ENCODE data around the gene TMEM132E. TPM values are rescaled to one million over a fixed set of nuclear protein-coding genes. Genes with fewer than 3 reads are reported as not detected.

The TMEM132E gene
- total RNA-seq, 1 donor from 2014 or later = not detected

GRCh38 chr17:34556931-34557330 lies 22.5 kb upstream of the TMEM132E start:
- H3K27ac Mint-ChIP-seq = no peak overlapping the region
- no peaks in the 10 kb centered on the region for H3K9me3 Mint-ChIP-seq
- peaks cover 5% of the 10 kb centered on the region for H3K27me3 Mint-ChIP-seq (ENCODE audit: insufficient read depth)
- intact Hi-C loops (cut with micrococcal nuclease) = no loop called here
- H3K4me1 Mint-ChIP-seq (ENCODE audit: low read depth) = no peaks in the 10 kb centered on the region
- no peak for DNase-seq (ENCODE audit: low spot score)
- no peaks in the 10 kb centered on the region for H3K36me3 Mint-ChIP-seq (ENCODE audit: low read depth)
- H3K4me3 Mint-ChIP-seq = no peak overlapping the region

DNA sequence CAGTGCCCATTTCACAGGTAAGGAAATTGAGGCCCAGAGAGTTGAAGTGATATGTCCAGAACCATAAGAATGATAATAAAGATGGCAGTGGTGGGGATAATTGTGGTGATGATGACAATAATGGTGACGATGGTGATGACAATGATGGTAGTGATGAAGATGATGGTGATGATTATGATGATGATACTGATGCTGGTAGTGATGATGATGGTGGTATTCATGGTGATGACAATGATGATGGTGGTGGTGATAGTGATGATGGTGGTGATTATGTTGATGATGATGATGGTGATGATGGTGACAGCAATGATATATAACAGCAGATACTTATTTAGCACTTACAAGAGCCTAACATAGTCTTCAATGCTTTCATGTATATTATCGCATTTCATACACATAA lies 18.1 kb upstream of the TMEM132E start:
- Mint-ChIP-seq H3K4me1 (ENCODE audit: low read depth) (no peaks in the 10 kb centered on the region), H3K9me3 (no peaks in the 10 kb centered on the region), H3K36me3 (ENCODE audit: low read depth) (no peaks in the 10 kb centered on the region), H3K27me3 (ENCODE audit: insufficient read depth) (peaks cover 6% of the 10 kb centered on the region), H3K4me3 (no peak overlapping the region), H3K27ac (no peak overlapping the region)
- intact Hi-C loops (cut with micrococcal nuclease) = no loop called here
- no peak for DNase-seq (ENCODE audit: low spot score)

DNA sequence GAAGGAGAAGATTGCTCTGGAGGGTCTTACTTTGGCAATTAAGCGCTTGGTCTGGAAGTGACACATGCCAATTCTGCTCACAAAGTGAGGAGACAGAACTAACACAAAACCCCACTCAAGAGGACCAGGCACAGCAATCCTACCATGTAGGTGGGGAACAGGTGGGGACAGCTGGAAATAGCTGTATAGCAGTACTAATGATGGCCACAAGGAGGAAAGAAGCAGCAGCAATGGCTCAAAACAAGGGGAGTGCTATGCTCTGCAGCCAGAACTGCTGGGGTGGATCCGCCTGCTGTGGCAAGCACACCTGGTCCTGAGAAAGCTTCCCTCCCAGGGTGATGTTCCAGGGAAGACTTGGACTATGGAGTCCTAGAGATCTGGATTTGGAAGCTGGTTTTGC lies 17.0 kb upstream of the TMEM132E start:
- H3K27ac Mint-ChIP-seq = no peak overlapping the region

GRCh38 chr17:34565713-34566112 lies 13.7 kb upstream of the TMEM132E start:
- Mint-ChIP-seq H3K36me3 (ENCODE audit: low read depth) (no peaks in the 10 kb centered on the region), H3K27me3 (ENCODE audit: insufficient read depth) (peaks cover 12% of the 10 kb centered on the region), H3K27ac (no peak overlapping the region), H3K4me3 (no peak overlapping the region), H3K4me1 (ENCODE audit: low read depth) (no peaks in the 10 kb centered on the region), H3K9me3 (no peaks in the 10 kb centered on the region)
- intact Hi-C loops (cut with micrococcal nuclease) = no loop called here
- no peak for DNase-seq (ENCODE audit: low spot score)

More for the DNA sequence above, 17.0 kb upstream of the TMEM132E start:
- intact Hi-C loops (cut with micrococcal nuclease) = no loop called here
- Mint-ChIP-seq H3K4me1 (ENCODE audit: low read depth) (no peaks in the 10 kb centered on the region), H3K27me3 (ENCODE audit: insufficient read depth) (peaks cover 6% of the 10 kb centered on the region), H3K9me3 (no peaks in the 10 kb centered on the region), H3K4me3 (no peak overlapping the region), H3K36me3 (ENCODE audit: low read depth) (no peaks in the 10 kb centered on the region)
- DNase-seq (ENCODE audit: low spot score) = no peak

DNA sequence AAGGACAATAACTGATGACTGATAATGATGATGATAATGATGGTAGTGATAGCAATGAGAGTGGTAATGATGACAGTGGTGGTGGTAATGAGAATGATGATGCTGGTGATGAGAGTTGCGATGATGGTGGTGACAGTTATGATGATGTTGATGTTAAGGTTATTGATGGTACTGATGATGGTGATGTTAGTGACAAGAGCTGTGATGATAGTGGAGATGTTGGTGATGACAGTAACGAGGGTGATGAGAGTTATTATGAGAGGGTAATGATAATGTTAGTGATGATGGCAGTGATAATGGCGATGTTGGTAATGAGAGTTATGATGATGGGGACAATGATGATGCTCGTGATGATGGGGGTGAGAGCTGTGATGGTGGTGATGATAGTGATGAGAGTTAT lies 13.2 kb upstream of the TMEM132E start:
- Mint-ChIP-seq H3K27me3 (ENCODE audit: insufficient read depth) (peaks cover 15% of the 10 kb centered on the region), H3K4me3 (no peak overlapping the region), H3K27ac (no peak overlapping the region), H3K36me3 (ENCODE audit: low read depth) (no peaks in the 10 kb centered on the region), H3K4me1 (ENCODE audit: low read depth) (no peaks in the 10 kb centered on the region), H3K9me3 (no peaks in the 10 kb centered on the region)
- intact Hi-C loops (cut with micrococcal nuclease) = no loop called here
- DNase-seq (ENCODE audit: low spot score) = no peak

DNA sequence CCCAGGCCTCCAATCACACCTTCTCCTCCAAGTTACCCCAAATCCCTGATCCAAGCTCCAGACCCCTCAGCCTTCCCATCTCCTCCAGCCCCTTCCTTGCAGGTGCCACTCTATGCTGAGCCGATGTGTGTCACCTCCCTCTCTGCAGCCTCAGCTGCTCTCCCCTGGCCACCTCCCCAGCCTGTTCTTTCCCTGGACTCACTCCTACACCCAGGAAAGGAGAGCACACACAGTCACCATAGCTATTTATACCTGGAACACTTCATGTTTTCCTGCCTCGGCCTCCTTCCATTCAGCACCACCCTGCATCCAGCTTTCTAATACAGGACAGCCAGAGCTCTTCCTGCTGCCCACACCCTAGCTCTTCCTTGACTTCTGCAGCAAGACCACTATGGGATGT lies 12.5 kb upstream of the TMEM132E start:
- Mint-ChIP-seq H3K9me3 (no peaks in the 10 kb centered on the region), H3K27me3 (ENCODE audit: insufficient read depth) (peaks cover 17% of the 10 kb centered on the region), H3K27ac (no peak overlapping the region), H3K36me3 (ENCODE audit: low read depth) (no peaks in the 10 kb centered on the region), H3K4me1 (ENCODE audit: low read depth) (no peaks in the 10 kb centered on the region), H3K4me3 (no peak overlapping the region)
- intact Hi-C loops (cut with micrococcal nuclease) = no loop called here
- no peak for DNase-seq (ENCODE audit: low spot score)

- Mint-ChIP-seq H3K36me3 (ENCODE audit: low read depth) (no peaks in the 10 kb centered on the region), H3K27me3 (ENCODE audit: insufficient read depth) (peaks cover 23% of the 10 kb centered on the region), H3K9me3 (no peaks in the 10 kb centered on the region), H3K4me3 (no peak overlapping the region), H3K27ac (no peak overlapping the region), H3K4me1 (ENCODE audit: low read depth) (no peaks in the 10 kb centered on the region)
- intact Hi-C loops (cut with micrococcal nuclease) = no loop called here
- DNase-seq (ENCODE audit: low spot score) = no peak
Observed at GRCh38 chr17:34567691-34568465, 11.5 kb upstream of the TMEM132E start.

DNA sequence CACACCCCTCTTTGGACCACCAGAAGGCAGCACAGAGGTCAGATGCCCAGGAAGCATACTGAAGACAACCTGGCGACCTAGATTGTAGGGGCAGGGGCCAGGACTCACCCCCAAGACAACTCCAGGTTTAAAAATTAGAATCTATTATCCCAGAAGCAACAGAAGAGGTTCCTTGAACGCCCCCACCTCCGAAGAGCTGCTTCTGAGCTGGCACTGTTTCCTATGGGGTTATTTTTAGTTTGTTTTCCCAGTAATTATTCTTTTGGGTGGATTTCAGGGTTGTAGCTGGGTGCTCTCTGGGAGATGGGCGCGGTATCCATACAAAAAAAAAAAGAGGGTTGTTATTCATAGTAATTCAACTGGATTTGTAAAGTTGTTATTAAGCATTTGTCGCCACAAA lies 10.4 kb upstream of the TMEM132E start:
- Mint-ChIP-seq H3K27me3 (ENCODE audit: insufficient read depth) (peaks cover 24% of the 10 kb centered on the region), H3K4me3 (no peak overlapping the region), H3K9me3 (no peaks in the 10 kb centered on the region), H3K27ac (no peak overlapping the region), H3K36me3 (ENCODE audit: low read depth) (no peaks in the 10 kb centered on the region), H3K4me1 (ENCODE audit: low read depth) (no peaks in the 10 kb centered on the region)
- intact Hi-C loops (cut with micrococcal nuclease) = no loop called here
- DNase-seq (ENCODE audit: low spot score) = no peak

- intact Hi-C loops (cut with micrococcal nuclease) = no loop called here
- H3K4me3 Mint-ChIP-seq = no peak overlapping the region
- H3K27ac Mint-ChIP-seq = no peak overlapping the region
- peaks cover 25% of the 10 kb centered on the region for H3K27me3 Mint-ChIP-seq (ENCODE audit: insufficient read depth)
- H3K4me1 Mint-ChIP-seq (ENCODE audit: low read depth) = no peaks in the 10 kb centered on the region
- DNase-seq (ENCODE audit: low spot score) = no peak
- H3K36me3 Mint-ChIP-seq (ENCODE audit: low read depth) = no peaks in the 10 kb centered on the region
- H3K9me3 Mint-ChIP-seq = no peaks in the 10 kb centered on the region
Observed at GRCh38 chr17:34569591-34569990, 9.8 kb upstream of the TMEM132E start.

DNA sequence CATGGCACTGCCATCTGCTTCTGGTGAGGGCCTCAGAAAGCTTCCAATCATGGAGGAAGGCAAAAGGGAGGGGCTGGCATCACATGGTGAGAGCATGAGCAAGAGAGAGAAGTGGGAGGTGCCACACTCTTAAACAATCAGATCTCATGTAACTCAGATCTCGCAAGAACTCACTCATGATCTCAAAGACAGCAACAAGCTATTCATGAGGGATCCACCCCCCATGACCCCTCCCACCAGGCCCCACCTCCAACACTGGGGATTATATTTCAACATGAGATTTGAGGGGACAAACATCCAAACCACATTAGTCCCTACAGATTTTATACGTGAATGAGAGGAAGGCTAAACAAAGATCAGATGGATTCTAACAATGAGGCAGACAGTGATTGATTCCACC lies 8.9 kb upstream of the TMEM132E start:
- Mint-ChIP-seq H3K4me3 (no peak overlapping the region), H3K36me3 (ENCODE audit: low read depth) (no peaks in the 10 kb centered on the region)
- intact Hi-C loops (cut with micrococcal nuclease) = no loop called here

GRCh38 chr17:34571428-34572130 lies 7.8 kb upstream of the TMEM132E start:
- intact Hi-C loops (cut with micrococcal nuclease) = no loop called here

More for the DNA sequence above, 8.9 kb upstream of the TMEM132E start:
- peaks cover 31% of the 10 kb centered on the region for H3K27me3 Mint-ChIP-seq (ENCODE audit: insufficient read depth)
- no peaks in the 10 kb centered on the region for H3K4me1 Mint-ChIP-seq (ENCODE audit: low read depth)
- no peak overlapping the region for H3K27ac Mint-ChIP-seq
- H3K9me3 Mint-ChIP-seq = no peaks in the 10 kb centered on the region
- DNase-seq (ENCODE audit: low spot score) = no peak

DNA sequence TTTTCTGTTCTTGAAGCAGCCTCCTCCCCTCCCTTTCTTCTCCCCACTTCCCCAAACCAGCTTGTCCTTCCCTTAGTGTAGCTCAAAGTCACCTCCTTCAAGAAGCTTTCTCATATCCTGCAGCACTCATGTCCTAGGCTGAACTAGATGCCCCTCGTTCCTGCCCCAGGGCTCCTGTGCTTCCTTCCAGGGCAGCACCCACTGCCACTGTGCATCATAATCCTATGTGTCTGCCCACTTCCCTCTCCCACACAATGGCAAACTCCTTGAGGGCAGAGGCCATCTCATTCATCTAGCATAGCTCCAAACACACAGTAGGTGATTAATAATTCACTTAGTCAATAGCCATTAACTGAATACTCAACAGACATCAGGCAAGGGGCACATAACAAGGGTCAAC lies 6.9 kb upstream of the TMEM132E start:
- intact Hi-C loops (cut with micrococcal nuclease) = no loop called here
- H3K27me3 Mint-ChIP-seq (ENCODE audit: insufficient read depth) = peaks cover 48% of the 10 kb centered on the region

More at GRCh38 chr17:34571428-34572130, 7.8 kb upstream of the TMEM132E start:
- no peak for DNase-seq (ENCODE audit: low spot score)
- H3K27ac Mint-ChIP-seq = no peak overlapping the region
- no peaks in the 10 kb centered on the region for H3K36me3 Mint-ChIP-seq (ENCODE audit: low read depth)
- no peak overlapping the region for H3K4me3 Mint-ChIP-seq
- no peaks in the 10 kb centered on the region for H3K9me3 Mint-ChIP-seq
- peaks cover 39% of the 10 kb centered on the region for H3K27me3 Mint-ChIP-seq (ENCODE audit: insufficient read depth)
- H3K4me1 Mint-ChIP-seq (ENCODE audit: low read depth) = no peaks in the 10 kb centered on the region

DNA sequence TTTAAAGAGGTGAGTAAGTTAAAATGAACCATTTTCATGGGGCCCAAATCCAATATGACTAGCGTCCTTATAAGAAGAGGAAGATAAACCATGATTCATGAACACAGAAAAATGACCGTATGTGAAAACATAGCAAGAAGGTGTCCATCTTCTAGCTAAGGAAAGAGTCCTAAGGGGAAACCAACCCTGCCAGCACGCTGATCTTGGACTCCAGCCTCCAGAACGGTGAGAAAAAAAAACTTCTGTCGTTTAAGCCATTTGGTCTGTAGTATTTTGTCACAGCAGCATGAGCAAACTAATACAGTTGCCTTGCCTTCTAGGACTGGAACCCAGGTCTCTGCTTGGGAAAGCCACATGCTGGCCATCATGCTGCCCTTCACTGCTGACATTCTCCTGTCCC lies 4.2 kb upstream of the TMEM132E start:
- H3K27ac Mint-ChIP-seq = no peak overlapping the region
- peaks cover 11% of the 10 kb centered on the region for H3K4me1 Mint-ChIP-seq (ENCODE audit: low read depth)
- H3K36me3 Mint-ChIP-seq (ENCODE audit: low read depth) = no peaks in the 10 kb centered on the region
- no peak overlapping the region for H3K4me3 Mint-ChIP-seq
- no peak for DNase-seq (ENCODE audit: low spot score)
- peaks cover 70% of the 10 kb centered on the region for H3K27me3 Mint-ChIP-seq (ENCODE audit: insufficient read depth)
- H3K9me3 Mint-ChIP-seq = no peaks in the 10 kb centered on the region
- intact Hi-C loops (cut with micrococcal nuclease) = no loop called here

More for the DNA sequence above, 6.9 kb upstream of the TMEM132E start:
- DNase-seq (ENCODE audit: low spot score) = no peak
- no peak overlapping the region for H3K27ac Mint-ChIP-seq
- no peak overlapping the region for H3K4me3 Mint-ChIP-seq
- H3K4me1 Mint-ChIP-seq (ENCODE audit: low read depth) = no peaks in the 10 kb centered on the region
- no peaks in the 10 kb centered on the region for H3K9me3 Mint-ChIP-seq
- H3K36me3 Mint-ChIP-seq (ENCODE audit: low read depth) = no peaks in the 10 kb centered on the region

Data from activated T-helper 1 cell treated with anti-CD3 and anti-CD28 coated beads, Interleukin-12 subunit alpha, Interleukin-12 subunit beta, Interleukin-2, Interleukin-4 antibody, amounts not matched to agents 30 ng/mL and 10 ng/mL and 1 ng/mL, durations not matched to agents 14 hours and 24 hours and 36 hours (primary cell).